ENCODE data around the gene FAF2.

DNA sequence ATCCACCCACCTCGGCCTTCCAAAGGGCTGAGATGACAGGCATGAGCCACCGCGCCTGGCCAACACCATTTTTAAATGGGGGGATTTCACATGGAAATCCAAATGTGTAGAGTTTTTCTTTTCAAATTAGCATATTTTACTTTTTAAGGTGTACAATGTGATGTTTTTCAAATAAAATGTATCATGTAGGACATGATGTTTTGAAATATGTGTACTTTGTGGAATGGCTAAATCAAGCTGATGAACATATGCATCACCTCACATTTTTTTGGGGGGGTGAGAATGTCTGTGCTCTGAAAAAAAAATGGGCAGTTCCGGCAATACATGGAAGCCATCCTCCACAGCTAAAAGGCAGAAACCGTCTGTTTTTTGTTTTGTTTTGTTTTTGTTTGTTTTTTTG, 3.4 kb upstream of the FAF2 start:
- TF ChIP-seq, protein P1, sequence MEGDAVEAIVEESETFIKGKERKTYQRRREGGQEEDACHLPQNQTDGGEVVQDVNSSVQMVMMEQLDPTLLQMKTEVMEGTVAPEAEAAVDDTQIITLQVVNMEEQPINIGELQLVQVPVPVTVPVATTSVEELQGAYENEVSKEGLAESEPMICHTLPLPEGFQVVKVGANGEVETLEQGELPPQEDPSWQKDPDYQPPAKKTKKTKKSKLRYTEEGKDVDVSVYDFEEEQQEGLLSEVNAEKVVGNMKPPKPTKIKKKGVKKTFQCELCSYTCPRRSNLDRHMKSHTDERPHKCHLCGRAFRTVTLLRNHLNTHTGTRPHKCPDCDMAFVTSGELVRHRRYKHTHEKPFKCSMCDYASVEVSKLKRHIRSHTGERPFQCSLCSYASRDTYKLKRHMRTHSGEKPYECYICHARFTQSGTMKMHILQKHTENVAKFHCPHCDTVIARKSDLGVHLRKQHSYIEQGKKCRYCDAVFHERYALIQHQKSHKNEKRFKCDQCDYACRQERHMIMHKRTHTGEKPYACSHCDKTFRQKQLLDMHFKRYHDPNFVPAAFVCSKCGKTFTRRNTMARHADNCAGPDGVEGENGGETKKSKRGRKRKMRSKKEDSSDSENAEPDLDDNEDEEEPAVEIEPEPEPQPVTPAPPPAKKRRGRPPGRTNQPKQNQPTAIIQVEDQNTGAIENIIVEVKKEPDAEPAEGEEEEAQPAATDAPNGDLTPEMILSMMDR (IDR thresholded peaks at IDR 0.05) = no peak
- TF ChIP-seq ZFX (IDR thresholded peaks at IDR 0.05; ENCODE audit: borderline replicate concordance) = no peak

Measured in 22Rv1 (cell line).